IMR-90 (cell line): Measurements from ENCODE around the gene NFATC1. TPM values are rescaled to one million over a fixed set of nuclear protein-coding genes. Genes with fewer than 3 reads are reported as not detected.

Experiments
- ATAC-seq: fragments of 200-7000 bp; cut with Tn5 transposase; 2 replicates; pipeline ENCODE4 v1.9.1; 2020; ENCODE audit warnings: low read depth, mild to moderate bottlenecking, moderate library complexity
- BruUV-seq: library from RNA; stranded (reverse); fragments of 400-500 nt; replicated peaks from 2 replicates; lab custom pipeline; 2021; lab: Mats Ljungman, UMichigan
- CTCF ChIA-PET: fragments of 300-600 bp; formaldehyde crosslinking; extraction: SDS; loops from one replicate; lab custom pipeline; 2021; ENCODE audit warnings: antibody characterized with exemption; lab: Yijun Ruan, JAX
- POLR2A ChIA-PET: fragments of 300-600 bp; sonication (Branson Sonifier 250); formaldehyde crosslinking; loops from one replicate; lab custom pipeline; 2022; ENCODE audit warnings: antibody characterized with exemption; ENCODE audit not compliant: unreplicated experiment; lab: Charles Lee
- DNase-seq: peaks from one replicate; pipeline ENCODE4 v3.0.0; 2013
- H2AFZ ChIP-seq: replicated peaks from 2 replicates; pipeline ENCODE3; 2013; ENCODE audit warnings: low read length, mild to moderate bottlenecking; ENCODE audit not compliant: poor library complexity
- H2AK5ac ChIP-seq: 2 replicates; pipeline ENCODE4 v1.6.1; 2013; ENCODE audit warnings: low read depth, low read length, inconsistent platforms
- H2AK9ac ChIP-seq: replicated peaks from 2 replicates; pipeline ENCODE3; 2013; ENCODE audit warnings: mild to moderate bottlenecking, low read depth, low read length, moderate library complexity; ENCODE audit not compliant: poor library complexity
- H2BK120ac ChIP-seq: 2 replicates; pipeline ENCODE4 v1.6.1; 2013; ENCODE audit warnings: low read depth, low read length, inconsistent platforms
- H2BK15ac ChIP-seq: 3 replicates; pipeline ENCODE4 v1.6.1; 2013; ENCODE audit warnings: low read depth, low read length, inconsistent platforms
- H2BK20ac ChIP-seq: 2 replicates; pipeline ENCODE4 v1.6.1; 2013; ENCODE audit warnings: low read depth, mild to moderate bottlenecking, inconsistent platforms, low read length, moderate library complexity
- H2BK5ac ChIP-seq: 2 replicates; pipeline ENCODE4 v1.6.1; 2013; ENCODE audit warnings: mild to moderate bottlenecking, low read depth, low read length, inconsistent platforms; ENCODE audit not compliant: poor library complexity, severe bottlenecking
- H3K14ac ChIP-seq: replicated peaks from 2 replicates; pipeline ENCODE4 v1.6.1; 2013; ENCODE audit warnings: low read depth, low read length, inconsistent platforms
- H3K18ac ChIP-seq: 2 replicates; pipeline ENCODE4 v1.6.1; 2013; ENCODE audit warnings: low read depth, low read length, control low read depth
- H3K23ac ChIP-seq: 2 replicates; pipeline ENCODE4 v1.6.1; 2013; ENCODE audit warnings: low read depth, low read length, inconsistent platforms
- H3K27ac ChIP-seq: 2 replicates; pipeline ENCODE4 v1.5.1; 2013; ENCODE audit warnings: mild to moderate bottlenecking, control low read depth, low read length; ENCODE audit not compliant: insufficient read depth
- H3K27me3 ChIP-seq: 2 replicates; pipeline ENCODE4 v1.6.1; 2013; ENCODE audit warnings: low read length; ENCODE audit not compliant: control insufficient read depth, insufficient read depth
- H3K36me3 ChIP-seq: 2 replicates; pipeline ENCODE4 v1.6.1; 2013; ENCODE audit warnings: low read length, mixed read lengths; ENCODE audit not compliant: control insufficient read depth, insufficient read depth
- H3K4ac ChIP-seq: 2 replicates; pipeline ENCODE4 v1.6.1; 2013; ENCODE audit warnings: low read depth, low read length, inconsistent platforms
- H3K4me1 ChIP-seq: 2 replicates; pipeline ENCODE4 v1.6.1; 2013; ENCODE audit warnings: low read length, mixed read lengths; ENCODE audit not compliant: control insufficient read depth, insufficient read depth
- H3K4me2 ChIP-seq: 2 replicates; pipeline ENCODE4 v1.6.1; 2013; ENCODE audit warnings: low read depth, mild to moderate bottlenecking, control low read depth, low read length, moderate library complexity
- H3K4me3 ChIP-seq: 2 replicates; pipeline ENCODE4 v1.5.1; 2013; ENCODE audit warnings: low read depth, mild to moderate bottlenecking, control low read depth, low read length, moderate library complexity; ENCODE audit not compliant: insufficient read depth
- H3K56ac ChIP-seq: 2 replicates; pipeline ENCODE4 v1.6.1; 2013; ENCODE audit warnings: low read length, inconsistent platforms; ENCODE audit not compliant: insufficient read depth; ENCODE audit errors: extremely low read depth
- H3K79me1 ChIP-seq, 2 experiments: 2 replicates each; pipeline ENCODE4 v1.6.1; 2013; ENCODE audit warnings: low read length in 2 of 2, inconsistent platforms in 1 of 2, low read depth in 1 of 2
- H3K9ac ChIP-seq: 2 replicates; pipeline ENCODE4 v1.6.1; 2013; ENCODE audit warnings: low read depth, low read length, control low read depth
- H3K9me1 ChIP-seq: 2 replicates; pipeline ENCODE4 v1.6.1; 2013; ENCODE audit warnings: low read length, inconsistent platforms; ENCODE audit not compliant: insufficient read depth
- H3K9me3 ChIP-seq: 2 replicates; pipeline ENCODE4 v1.6.1; 2013; ENCODE audit warnings: low read length; ENCODE audit not compliant: control insufficient read depth, insufficient read depth
- H4K20me1 ChIP-seq: 2 replicates; pipeline ENCODE4 v1.6.1; 2013; ENCODE audit warnings: low read length, inconsistent platforms; ENCODE audit not compliant: insufficient read depth
- H4K5ac ChIP-seq: 2 replicates; pipeline ENCODE4 v1.6.1; 2013; ENCODE audit warnings: mild to moderate bottlenecking, low read depth, low read length, control low read depth
- H4K8ac ChIP-seq, 2 experiments: 2 replicates each; pipeline ENCODE4 v1.6.1; 2013; ENCODE audit warnings: low read depth in 2 of 2, low read length in 2 of 2, control low read depth in 1 of 2, inconsistent platforms in 1 of 2
- H4K91ac ChIP-seq: 2 replicates; pipeline ENCODE4 v1.6.1; 2013; ENCODE audit warnings: low read depth, low read length, inconsistent platforms; ENCODE audit not compliant: insufficient read depth
- BHLHE40 ChIP-seq: fragments of 150-350 bp; IDR thresholded peaks from 2 replicates; pipeline ENCODE4 v1.6.1; 2016; ENCODE audit warnings: mild to moderate bottlenecking, low read depth, low read length
- CEBPB ChIP-seq: IDR thresholded peaks from 2 replicates; pipeline ENCODE4 v1.6.1; 2012; ENCODE audit warnings: low read depth, low read length, improper control_type of control experiment
- CHD1 ChIP-seq: IDR thresholded peaks from 2 replicates; pipeline ENCODE4 v1.6.1; 2012; ENCODE audit warnings: low read depth, low read length, improper control_type of control experiment
- FOS ChIP-seq: fragments of 150-350 bp; IDR thresholded peaks from 2 replicates; pipeline ENCODE4 v1.6.1; 2016; ENCODE audit warnings: low read depth, low read length
- MAFK ChIP-seq: IDR thresholded peaks from 2 replicates; pipeline ENCODE4 v1.6.1; 2012; ENCODE audit warnings: low read depth, low read length, improper control_type of control experiment
- MAZ ChIP-seq: IDR thresholded peaks from 2 replicates; pipeline ENCODE4 v1.6.1; 2012; ENCODE audit warnings: low read depth, mild to moderate bottlenecking, low read length, improper control_type of control experiment, moderate library complexity, borderline replicate concordance
- MXI1 ChIP-seq: IDR thresholded peaks from 2 replicates; pipeline ENCODE4 v1.6.1; 2012; ENCODE audit warnings: low read depth, mild to moderate bottlenecking, low read length, moderate library complexity, borderline replicate concordance
- NFE2L2 ChIP-seq: fragments of 150-350 bp; IDR thresholded peaks from 2 replicates; pipeline ENCODE4 v1.6.1; 2016; ENCODE audit warnings: low read depth, mild to moderate bottlenecking, low read length
- POLR2A ChIP-seq: IDR thresholded peaks from 2 replicates; pipeline ENCODE4 v1.6.1; 2012; ENCODE audit warnings: mild to moderate bottlenecking, low read depth, low read length
- RAD21 ChIP-seq: IDR thresholded peaks from 2 replicates; pipeline ENCODE4 v1.6.1; 2012; ENCODE audit warnings: low read length, improper control_type of control experiment
- SMC3 ChIP-seq: fragments of 150-350 bp; IDR thresholded peaks from 2 replicates; pipeline ENCODE4 v1.6.1; 2016; ENCODE audit warnings: low read depth, mild to moderate bottlenecking, antibody characterized with exemption, low read length, moderate library complexity
- WGBS, 2 experiments: methylation state at CpG; one replicate each; pipeline versions ENCODE4 v1.1.5 to v1.1.7; 2013; ENCODE audit warnings: missing lambda C conversion rate in 2 of 2; ENCODE audit not compliant: insufficient read length in 1 of 2; ENCODE audit errors: extremely low coverage in 2 of 2; 5-methylcytosine and 5-hydroxymethylcytosine counted together
- dilution Hi-C: fragments of 300-500 bp; cut with HindIII; formaldehyde crosslinking; loops from one replicate; pipeline ENCODE4 v1.14.3; 2018; ENCODE audit warnings: low sequenced_read_pairs; ENCODE audit not compliant: unreplicated experiment
- in situ Hi-C: fragments of 300-500 bp; cut with MboI; formaldehyde crosslinking; loops from 3 replicates; pipeline ENCODE4 v1.14.3; 2019; ENCODE audit warnings: low sequenced_read_pairs, inconsistent platforms, mixed read lengths
- intact Hi-C: fragments of 100-400 bp; cut with micrococcal nuclease; formaldehyde crosslinking; loops from 2 replicates; pipeline ENCODE4 v1.10.0; 2022
- polyA plus RNA-seq, 3 experiments: library from polyadenylated mRNA; depleted of rRNA; stranded (reverse); fragments of >200 nt; gene quantifications; 2 replicates each; pipeline ENCODE4 v1.2.3, GENCODE V29; 2012; ENCODE audit warnings: low replicate concordance in 1 of 3
- total RNA-seq: library from RNA; depleted of rRNA; stranded (reverse); fragments of >200 nt; gene quantifications from 2 replicates; pipeline ENCODE4 v1.2.3, GENCODE V29; 2012
- TF ChIP-seq, protein P1 (sequence below): fragments of 150-350 bp; IDR thresholded peaks from 2 replicates; pipeline ENCODE4 v1.6.1; 2016; ENCODE audit warnings: low read depth, mild to moderate bottlenecking, low read length, moderate library complexity, borderline replicate concordance
- TF ChIP-seq, protein P2 (sequence below): conservative IDR thresholded peaks from 2 replicates; pipeline ENCODE4 v1.5.1; 2012; ENCODE audit warnings: mild to moderate bottlenecking, low read depth, low read length, improper control_type of control experiment
- TF ChIP-seq, protein P3 (sequence below): fragments of 150-350 bp; IDR thresholded peaks from 2 replicates; pipeline ENCODE4 v1.6.1; 2017; ENCODE audit warnings: mild to moderate bottlenecking, antibody characterized with exemption, low read length, low read depth

Gene NFATC1
- total and polyA plus RNA-seq, 2 of the 4 experiments (the other 2 are of a cell fraction), result 0.36 to 1.8 TPM

DNA sequence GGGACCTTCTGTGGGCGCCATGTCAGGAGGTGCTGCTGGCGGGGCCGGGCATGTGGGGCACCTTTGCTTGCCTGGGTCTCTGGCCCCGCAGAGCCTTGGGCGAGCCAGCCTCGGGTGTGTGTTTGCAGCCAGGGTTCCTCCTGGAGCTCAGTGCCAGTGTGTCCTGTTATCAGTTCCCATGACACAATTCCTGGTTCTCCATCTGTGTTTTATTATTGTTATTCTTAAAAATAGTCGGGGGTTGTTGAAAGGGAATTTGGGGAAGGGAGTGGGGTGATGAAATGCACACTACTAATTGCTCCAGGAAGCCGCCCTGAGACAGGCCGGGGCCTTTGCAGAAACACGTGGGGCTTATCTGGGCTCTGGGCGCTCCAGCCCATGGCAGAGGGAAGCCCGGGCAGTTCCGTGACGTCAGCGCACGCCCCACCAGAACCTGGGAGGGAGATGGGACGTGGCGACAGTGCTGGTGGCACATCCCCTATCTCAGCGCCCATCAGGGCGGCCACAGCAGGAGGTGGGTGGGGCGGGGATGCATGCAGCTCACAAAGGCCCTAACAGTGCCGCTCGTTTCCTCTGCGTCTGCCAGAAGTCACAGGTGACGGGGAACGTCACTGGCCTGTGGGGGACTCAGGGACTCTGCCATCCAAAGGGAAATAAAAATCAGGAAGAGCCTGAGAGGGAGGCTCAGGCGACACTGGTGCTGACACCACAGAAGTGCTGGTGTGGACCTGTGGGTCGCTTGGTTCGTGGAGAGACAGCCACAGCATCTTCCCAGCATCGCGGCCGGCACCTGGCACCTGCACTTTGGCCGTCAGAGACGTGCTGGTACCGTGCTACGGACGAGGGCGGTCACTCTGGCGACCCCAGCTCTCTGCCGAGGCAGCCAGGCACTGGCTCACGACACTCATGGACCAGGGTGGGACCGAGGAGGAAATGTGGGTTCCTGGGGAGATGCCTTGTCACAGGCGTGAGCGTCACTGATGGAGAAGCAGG, 131.0 kb downstream of the NFATC1 start:
- Histone ChIP-seq H3K27ac (no peak overlapping the region), H3K4ac (no peak overlapping the region), H3K9ac (no peak overlapping the region), H3K9me3 (no peaks in the 10 kb centered on the region), H4K91ac (no peak overlapping the region), H3K18ac (no peak overlapping the region), H3K36me3 (no peaks in the 10 kb centered on the region), H3K4me1 (no peaks in the 10 kb centered on the region; the same call in 1 of the 2 replicates), H3K9me1 (no peaks in the 10 kb centered on the region), H2AK9ac (no peak overlapping the region), H2BK5ac (no peak overlapping the region), H2BK15ac (no peak overlapping the region), H2BK120ac (no peak overlapping the region), H3K23ac (no peak overlapping the region), H3K27me3 (peaks cover 1% of the 10 kb centered on the region; the same call in 1 of the 2 replicates), H3K79me1 (no peaks in the 10 kb centered on the region), H3K14ac (no peak overlapping the region), H4K8ac (no peak overlapping the region), H2BK20ac (no peak overlapping the region), H3K4me2 (no peak overlapping the region), H3K56ac (no peak overlapping the region), H2AK5ac (no peak overlapping the region), H4K20me1 (no peaks in the 10 kb centered on the region), H2AFZ (no peak overlapping the region), H4K5ac (no peak overlapping the region), H3K4me3 (no peak overlapping the region)
- BruUV-seq, result no TSS peak
- ChIA-PET POLR2A (no interaction called here), CTCF (no interaction called here)
- ATAC-seq (no peak), DNase-seq (no peak)
- 86% methylated on average over 27 of the region's 44 CpGs; no CpG with 5 or more reads in 1 of the 2 experiments for WGBS, 2 experiments
- dilution Hi-C loops, result no loop called here
- intact Hi-C loops, result no loop called here
- in situ Hi-C loops, result no loop called here
- TF ChIP-seq SMC3, result no peak
- TF ChIP-seq NFE2L2, result no peak
- no peak for TF ChIP-seq BHLHE40
- TF ChIP-seq FOS, result no peak
- TF ChIP-seq, protein P1, sequence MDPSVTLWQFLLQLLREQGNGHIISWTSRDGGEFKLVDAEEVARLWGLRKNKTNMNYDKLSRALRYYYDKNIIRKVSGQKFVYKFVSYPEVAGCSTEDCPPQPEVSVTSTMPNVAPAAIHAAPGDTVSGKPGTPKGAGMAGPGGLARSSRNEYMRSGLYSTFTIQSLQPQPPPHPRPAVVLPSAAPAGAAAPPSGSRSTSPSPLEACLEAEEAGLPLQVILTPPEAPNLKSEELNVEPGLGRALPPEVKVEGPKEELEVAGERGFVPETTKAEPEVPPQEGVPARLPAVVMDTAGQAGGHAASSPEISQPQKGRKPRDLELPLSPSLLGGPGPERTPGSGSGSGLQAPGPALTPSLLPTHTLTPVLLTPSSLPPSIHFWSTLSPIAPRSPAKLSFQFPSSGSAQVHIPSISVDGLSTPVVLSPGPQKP, result no peak
- TF ChIP-seq, protein P2, sequence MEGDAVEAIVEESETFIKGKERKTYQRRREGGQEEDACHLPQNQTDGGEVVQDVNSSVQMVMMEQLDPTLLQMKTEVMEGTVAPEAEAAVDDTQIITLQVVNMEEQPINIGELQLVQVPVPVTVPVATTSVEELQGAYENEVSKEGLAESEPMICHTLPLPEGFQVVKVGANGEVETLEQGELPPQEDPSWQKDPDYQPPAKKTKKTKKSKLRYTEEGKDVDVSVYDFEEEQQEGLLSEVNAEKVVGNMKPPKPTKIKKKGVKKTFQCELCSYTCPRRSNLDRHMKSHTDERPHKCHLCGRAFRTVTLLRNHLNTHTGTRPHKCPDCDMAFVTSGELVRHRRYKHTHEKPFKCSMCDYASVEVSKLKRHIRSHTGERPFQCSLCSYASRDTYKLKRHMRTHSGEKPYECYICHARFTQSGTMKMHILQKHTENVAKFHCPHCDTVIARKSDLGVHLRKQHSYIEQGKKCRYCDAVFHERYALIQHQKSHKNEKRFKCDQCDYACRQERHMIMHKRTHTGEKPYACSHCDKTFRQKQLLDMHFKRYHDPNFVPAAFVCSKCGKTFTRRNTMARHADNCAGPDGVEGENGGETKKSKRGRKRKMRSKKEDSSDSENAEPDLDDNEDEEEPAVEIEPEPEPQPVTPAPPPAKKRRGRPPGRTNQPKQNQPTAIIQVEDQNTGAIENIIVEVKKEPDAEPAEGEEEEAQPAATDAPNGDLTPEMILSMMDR, result no peak
- TF ChIP-seq RAD21, result no peak
- TF ChIP-seq MXI1, result no peak
- no peak for TF ChIP-seq MAFK
- TF ChIP-seq CEBPB, result no peak
- no peak for TF ChIP-seq MAZ
- TF ChIP-seq CHD1, result no peak
- no peak for TF ChIP-seq POLR2A
- TF ChIP-seq, protein P3, sequence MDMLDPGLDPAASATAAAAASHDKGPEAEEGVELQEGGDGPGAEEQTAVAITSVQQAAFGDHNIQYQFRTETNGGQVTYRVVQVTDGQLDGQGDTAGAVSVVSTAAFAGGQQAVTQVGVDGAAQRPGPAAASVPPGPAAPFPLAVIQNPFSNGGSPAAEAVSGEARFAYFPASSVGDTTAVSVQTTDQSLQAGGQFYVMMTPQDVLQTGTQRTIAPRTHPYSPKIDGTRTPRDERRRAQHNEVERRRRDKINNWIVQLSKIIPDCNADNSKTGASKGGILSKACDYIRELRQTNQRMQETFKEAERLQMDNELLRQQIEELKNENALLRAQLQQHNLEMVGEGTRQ, result no peak
